ELR (cell line): ENCODE data around the gene ZNF841.
A peak's percentile ranks its signal among the peaks of the same experiment; 100 is the strongest.
"Not testable (repeated sequence)": the region's sequence is repeated elsewhere in the genome, so short reads cannot be mapped to it uniquely, and the experiment has no call there.

Source experiments
- DNase-seq: peaks from one replicate; pipeline ENCODE4 v3.0.0-alpha.2; 2015; ENCODE audit warnings: low read depth

ZNF841 gene

DNA sequence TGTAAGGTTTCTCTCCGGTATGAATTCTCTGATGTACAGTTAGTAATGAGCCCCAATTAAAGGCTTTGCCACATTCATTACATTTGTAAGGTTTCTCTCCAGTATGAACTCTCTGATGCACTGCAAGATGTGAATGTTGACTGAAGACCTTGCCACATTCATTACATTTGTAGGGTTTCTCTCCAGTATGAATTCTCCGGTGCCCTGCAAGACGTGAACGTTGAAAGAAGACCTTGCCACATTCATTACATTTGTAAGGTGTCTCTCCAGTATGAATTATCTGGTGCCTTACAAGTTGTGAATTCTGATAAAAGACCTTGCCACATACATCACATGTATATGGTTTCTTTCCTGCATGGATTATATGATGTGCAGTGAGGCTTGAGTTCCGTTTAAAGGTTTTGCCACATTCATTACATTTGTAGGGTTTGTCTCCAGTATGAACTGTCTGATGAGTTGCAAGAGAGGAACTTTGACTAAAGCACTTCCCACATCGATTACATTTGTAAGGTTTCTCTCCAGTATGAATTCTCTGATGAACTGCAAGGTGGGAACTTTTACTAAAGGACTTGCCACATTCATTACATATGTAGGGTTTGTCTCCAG is 29.2 kb downstream of the ZNF841 start:
- no peak for DNase-seq

DNA sequence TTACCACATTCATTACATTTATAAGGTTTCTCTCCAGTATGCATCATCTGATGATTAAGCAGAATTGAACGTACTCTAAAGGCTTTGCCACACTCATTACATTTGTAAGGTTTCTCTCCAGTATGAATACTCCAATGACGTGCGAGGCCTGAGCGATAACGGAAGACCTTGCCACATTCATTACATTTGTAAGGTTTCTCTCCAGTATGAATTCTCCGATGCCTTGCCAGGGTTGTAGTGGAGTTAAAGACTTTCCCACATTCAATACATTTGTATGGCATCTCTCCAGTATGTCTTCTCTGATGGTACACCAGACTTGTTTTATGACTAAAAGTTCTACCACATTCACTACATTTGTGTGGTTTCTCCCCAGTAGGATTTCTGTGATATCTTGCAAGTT is 30.2 kb downstream of the ZNF841 start:
- no peak for DNase-seq

DNA sequence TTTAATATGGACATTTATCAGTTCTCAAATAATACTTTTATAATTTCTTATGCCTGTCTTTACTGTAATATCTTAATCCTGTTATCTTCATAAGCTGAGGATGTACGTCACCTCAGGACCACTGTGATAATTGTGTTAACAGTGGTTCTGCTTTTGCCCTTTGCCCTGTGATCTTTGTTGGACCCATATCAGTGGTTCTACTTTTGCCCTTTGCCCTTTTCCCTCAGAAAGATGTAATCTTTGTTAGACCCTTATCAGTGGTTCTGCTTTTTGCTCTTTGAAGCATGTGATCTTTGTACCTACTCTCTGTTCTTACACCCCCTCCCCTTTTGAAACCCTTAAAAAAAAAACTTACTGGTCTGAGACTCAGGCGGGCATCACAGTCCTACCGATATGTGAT is 39.1 kb downstream of the ZNF841 start:
- not testable (repeated sequence) for DNase-seq

DNA sequence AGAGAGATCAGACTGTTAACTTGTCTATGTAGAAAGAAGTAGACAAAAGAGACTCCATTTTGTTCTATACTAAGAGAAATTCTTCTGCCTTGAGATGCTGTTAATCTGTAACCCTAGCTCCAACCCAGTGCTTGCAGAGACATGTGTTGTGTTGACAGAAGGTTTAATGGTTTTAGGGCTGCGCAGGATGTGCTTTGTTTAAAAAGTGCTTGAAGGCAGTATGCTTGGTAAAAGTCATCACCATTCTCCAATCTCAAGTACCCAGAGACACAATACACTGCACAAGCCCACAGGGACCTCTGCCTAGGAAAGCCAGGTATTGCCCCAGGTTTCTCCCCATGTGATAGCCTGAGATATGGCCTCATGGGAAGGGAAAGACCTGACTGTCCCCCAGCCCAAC is 43.8 kb downstream of the ZNF841 start:
- not testable (repeated sequence) for DNase-seq

DNA sequence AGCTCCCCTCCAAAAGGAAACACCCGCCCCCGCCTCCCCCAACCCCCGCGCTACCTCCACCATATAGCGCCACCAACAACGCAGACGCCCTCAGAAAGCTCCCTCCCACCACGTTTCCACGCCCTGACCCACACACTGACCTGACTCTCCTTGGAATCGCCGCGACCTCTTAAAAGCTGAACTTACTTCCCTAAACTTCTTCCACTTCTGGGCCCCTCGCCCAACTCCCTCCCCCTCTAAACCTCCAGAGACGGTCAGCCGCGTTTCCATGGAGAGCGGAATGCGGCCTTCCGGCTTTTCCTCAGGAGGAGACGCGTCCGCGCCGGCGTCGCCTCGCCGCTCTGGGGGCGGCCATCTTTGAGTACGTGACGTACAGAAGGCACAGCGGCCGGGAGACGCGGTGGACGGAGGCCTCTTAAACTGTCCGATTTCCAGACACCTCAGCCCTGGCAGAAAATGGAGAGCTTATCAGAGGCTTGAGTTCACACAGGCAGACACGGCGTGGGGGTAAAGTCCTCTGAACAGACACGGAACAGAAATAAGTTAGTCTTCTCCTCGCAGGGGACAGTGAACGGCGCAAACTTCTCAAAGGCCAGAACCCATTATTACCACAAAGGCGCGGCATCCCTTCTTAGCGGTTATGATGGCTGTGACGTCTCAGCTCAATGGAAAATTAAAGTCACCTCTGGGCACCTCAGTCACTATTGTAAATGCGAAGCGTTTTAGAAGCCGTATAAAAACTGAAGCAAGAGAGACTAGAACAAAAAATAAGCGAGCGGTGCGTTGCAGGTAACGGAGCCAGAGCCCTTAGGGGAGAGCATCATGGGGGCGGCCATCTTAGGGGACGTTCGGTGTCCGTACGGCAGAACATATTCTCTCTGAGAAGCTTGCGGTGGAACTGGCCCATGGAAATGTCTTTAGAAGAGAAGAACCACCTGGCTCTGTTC is 46.7 kb downstream of the ZNF841 start, which contains the start of gene ZNF432:
ZNF432 (minus strand) TSS at position 284 of the 947 bp plus-strand sequence. CDS start 1,970 bp downstream, outside the sequence.
- peak; percentile 90 for DNase-seq

DNA sequence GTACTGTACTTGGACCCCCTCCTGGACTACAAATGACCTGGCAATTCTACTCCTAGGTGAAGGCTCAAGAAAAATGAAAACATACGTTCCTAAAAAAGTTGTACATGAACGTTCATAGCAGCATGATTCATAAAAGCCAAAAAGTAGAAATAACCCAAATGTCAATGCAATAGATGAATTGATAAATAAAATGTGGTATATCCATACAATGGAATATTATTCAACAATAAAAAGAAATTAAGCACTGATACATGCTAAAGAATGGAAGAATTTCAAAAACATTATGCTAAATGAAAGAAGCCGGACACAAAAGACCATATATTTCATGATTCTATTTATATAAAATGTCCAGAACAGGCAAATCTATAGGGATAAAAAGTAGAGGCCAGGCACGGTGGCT is 56.4 kb downstream of the ZNF841 start:
- no peak for DNase-seq

DNA sequence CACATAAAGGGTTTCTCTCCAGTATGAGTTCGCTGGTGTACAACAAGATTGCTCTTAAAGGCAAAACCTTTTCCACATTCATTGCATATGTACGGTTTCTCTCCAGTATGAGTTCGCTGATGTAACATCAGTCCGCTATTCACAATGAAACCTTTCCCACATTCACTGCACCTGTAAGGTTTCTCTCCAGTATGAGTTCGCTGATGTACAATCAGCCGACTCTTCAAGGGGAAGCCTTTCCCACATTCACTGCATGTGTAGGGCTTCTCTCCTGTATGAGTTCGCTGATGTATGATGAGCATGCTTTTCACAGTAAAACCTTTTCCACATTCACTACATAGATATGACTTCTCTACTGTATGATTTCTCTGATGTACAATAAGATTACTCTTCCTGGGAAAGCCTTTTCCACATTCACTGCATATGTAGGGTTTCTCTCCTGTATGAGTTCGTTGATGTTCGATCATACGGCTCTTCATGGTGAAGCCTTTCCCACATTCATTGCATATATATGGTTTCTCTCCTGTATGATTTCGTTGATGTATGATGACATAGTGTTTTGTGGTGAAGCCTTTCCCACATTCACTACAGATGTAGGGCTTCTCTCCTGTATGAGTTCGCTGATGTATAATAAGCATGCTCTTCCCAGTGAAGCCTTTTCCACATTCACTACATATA is 61.4 kb downstream of the ZNF841 start:
- DNase-seq = peak; percentile 11

DNA sequence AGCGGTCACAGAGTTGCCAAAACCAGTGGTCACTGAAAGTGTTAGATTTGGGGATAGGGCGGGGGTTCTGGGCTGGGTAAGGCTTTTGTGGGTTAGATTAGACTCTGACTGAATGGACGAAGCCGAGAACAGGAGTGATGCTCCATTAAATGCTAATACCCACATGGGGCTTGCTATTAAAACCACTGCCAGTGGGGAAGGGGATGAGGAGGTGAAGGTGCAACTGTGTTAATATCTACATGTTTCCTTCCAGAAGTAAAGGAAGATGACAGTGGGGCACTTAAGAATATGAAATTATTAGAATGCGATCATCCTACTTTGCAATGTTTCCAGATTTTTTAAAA is 66.8 kb downstream of the ZNF841 start:
- DNase-seq = no peak

DNA sequence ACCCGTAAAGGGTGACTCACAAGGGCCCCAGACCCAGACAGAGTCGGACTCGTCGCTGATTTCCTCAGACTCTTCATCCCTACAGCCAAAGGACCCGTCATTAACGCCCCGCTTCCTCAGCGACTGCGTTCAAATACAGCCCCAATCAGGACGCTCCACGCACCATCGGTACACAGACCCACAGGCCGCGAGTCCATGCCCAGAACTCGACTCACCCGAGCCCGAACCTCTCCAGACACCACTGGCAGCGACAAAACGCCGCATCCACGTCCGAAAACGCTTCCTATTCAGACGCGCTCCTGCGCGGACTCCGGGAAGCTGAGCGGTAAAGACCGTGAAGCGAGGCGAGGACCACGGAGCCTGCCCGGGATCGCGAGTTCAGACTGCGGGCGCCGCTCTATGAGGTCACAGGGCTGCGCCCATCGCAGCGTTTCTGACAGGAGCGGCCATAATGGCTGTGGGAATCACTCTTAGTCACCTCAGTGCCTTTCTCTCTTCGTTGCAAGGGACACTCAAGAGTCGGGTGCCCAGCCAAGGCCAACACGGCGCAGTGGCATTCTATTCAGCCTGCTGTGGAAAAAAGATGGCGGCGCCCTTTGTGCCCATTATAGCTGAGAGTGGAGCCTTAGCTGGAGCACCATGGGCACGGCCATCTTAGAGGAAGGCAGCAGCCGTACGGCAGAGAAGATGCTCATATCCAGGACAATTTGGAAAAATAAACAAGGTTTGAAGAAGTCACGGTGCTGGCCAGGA is 67.4 kb downstream of the ZNF841 start, which contains the start of gene ZNF614:
ZNF614 (minus strand) TSS at position 353 of the 753 bp plus-strand sequence. CDS start 2,634 bp downstream, outside the sequence.
- peak; percentile 90 for DNase-seq

DNA sequence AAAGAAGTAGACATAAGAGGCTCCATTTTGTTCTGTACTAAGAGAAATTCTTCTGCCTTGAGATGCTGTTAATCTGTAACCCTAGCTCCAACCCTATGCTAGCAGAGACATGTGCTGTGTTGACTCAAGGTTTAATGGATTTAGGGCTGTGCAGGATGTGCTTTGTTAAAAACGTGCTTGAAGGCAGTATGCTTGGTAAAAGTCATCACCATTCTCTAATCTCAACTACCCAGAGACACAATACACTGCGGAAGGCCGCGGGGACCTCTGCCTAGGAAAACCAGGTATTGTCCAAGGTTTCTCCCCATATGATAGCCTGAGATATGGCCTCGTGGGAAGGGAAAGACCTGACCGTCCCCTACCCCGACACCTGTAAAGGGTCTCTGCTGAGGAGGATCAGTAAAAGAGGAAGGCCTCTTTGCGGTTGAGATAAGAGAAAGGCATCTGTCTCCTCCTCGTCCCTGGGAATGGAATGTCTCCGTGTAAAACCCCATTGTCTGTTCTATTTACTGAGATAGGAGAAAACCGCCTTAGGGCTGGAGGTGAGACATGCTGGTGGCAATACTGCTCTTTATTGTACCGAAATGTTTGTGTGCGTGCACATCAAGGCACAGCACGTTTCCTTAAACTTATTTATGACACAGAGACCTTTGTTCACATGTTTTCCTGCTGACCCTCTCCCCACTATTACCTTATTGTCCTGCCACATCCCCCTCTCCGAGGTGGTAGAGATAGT is 69.1 kb downstream of the ZNF841 start:
- not testable (repeated sequence) for DNase-seq

DNA sequence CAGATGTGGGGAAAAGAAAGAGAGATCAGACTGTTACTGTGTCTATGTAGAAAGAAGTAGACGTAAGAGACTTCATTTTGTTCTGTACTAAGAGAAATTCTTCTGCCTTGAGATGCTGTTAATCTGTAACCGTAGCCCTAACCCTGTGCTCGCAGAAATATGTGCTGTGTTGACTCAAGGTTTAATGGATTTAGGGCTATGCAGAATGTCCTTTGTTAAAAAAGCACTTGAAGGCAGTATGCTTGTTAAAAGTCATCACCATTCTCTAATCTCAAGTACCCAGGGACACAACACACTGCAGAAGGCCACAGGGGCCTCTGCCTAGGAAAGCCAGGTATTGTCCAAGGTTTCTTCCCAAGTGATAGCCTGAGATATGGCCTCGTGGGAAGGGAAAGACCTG is 71.1 kb downstream of the ZNF841 start:
- DNase-seq = not testable (repeated sequence)

DNA sequence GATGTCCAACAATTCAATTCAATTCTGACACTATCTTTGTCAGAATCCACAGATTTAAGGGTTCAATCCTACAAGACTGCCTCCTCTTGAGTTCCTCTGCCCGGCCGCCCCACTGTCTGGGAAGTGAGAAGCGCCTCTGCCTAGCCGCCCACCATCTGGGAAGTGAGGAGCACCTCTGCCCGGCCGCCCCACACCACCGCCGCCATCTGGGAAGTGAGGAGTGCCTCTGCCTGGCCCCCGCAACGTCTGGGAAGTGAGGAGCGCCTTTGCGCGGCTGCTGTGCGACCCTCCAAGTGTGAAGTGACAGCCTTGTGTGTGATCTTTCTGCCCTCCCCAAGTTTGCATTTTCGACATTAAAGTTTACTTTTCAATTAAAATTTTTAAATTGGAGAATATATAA is 73.4 kb downstream of the ZNF841 start:
- DNase-seq = no peak

DNA sequence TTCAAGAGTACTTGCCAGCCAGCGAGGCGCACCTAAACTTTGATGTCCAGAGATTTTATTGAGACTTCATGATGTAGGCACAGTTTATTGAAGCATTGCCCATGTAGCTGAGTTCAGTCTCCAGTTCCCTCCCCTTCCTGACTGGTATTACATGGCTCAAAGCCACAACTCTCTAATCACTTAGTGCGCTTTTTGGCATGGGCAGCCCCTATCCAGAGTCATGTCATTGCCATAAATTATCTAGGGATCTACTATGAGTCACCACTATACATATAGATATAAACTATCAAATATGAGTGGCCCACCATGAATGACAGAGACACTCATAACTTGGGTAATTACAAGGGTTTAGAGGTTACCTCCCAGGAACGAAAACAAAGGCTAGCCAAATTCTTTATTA is 75.1 kb downstream of the ZNF841 start:
- no peak for DNase-seq
